ENCODE data around the gene SUSD4.

SUSD4 gene

GRCh38 chr1:223328566-223328965, 35.4 kb downstream of the SUSD4 start:
- Mint-ChIP-seq H3K4me1 (ENCODE audit: low read depth) (peaks cover 21% of the 10 kb centered on the region), H3K36me3 (peaks cover 7% of the 10 kb centered on the region), H3K27me3 (no peaks in the 10 kb centered on the region), H3K9me3 (ENCODE audit: low read depth) (no peaks in the 10 kb centered on the region), H3K27ac (no peak overlapping the region), H3K4me3 (no peak overlapping the region)

DNA sequence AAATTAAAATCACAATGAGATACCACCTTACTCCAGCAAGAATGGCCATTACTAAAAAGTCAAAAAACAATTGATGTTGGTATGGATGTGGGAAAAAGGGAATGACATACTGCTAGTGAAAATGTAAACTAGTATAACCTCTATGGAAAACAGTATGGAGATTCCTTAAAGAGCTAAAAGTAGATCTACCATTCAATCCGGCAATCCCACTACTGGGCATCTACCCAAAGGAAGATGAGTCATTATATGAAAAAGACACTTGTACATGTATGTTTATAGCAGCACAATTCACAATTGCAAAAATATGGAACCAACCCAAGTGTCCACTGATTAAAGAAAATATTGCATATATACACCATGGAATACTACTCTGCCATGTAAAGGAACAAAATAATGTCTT, 37.2 kb downstream of the SUSD4 start:
- Mint-ChIP-seq H3K4me1 (ENCODE audit: low read depth) (peaks cover 35% of the 10 kb centered on the region), H3K27me3 (no peaks in the 10 kb centered on the region), H3K9me3 (ENCODE audit: low read depth) (no peaks in the 10 kb centered on the region), H3K36me3 (peaks cover 7% of the 10 kb centered on the region), H3K27ac (no peak overlapping the region), H3K4me3 (no peak overlapping the region)

- H3K4me3 Mint-ChIP-seq: peak overlapping the region; percentile 59
- peak overlapping the region; percentile 46 for H3K27ac Mint-ChIP-seq
- peaks cover 9% of the 10 kb centered on the region for H3K36me3 Mint-ChIP-seq
- H3K9me3 Mint-ChIP-seq (ENCODE audit: low read depth): no peaks in the 10 kb centered on the region
- H3K4me1 Mint-ChIP-seq (ENCODE audit: low read depth): peaks cover 27% of the 10 kb centered on the region
- no peaks in the 10 kb centered on the region for H3K27me3 Mint-ChIP-seq
Measured at GRCh38 chr1:223323491-223324484, 40.2 kb downstream of the SUSD4 start.

- Mint-ChIP-seq H3K27ac (peak overlapping the region; percentile 23), H3K36me3 (peaks cover 9% of the 10 kb centered on the region), H3K4me3 (peak overlapping the region; percentile 38), H3K9me3 (ENCODE audit: low read depth) (no peaks in the 10 kb centered on the region), H3K4me1 (ENCODE audit: low read depth) (peaks cover 27% of the 10 kb centered on the region), H3K27me3 (no peaks in the 10 kb centered on the region)
Measured at GRCh38 chr1:223322868-223323267, 41.1 kb downstream of the SUSD4 start.

DNA sequence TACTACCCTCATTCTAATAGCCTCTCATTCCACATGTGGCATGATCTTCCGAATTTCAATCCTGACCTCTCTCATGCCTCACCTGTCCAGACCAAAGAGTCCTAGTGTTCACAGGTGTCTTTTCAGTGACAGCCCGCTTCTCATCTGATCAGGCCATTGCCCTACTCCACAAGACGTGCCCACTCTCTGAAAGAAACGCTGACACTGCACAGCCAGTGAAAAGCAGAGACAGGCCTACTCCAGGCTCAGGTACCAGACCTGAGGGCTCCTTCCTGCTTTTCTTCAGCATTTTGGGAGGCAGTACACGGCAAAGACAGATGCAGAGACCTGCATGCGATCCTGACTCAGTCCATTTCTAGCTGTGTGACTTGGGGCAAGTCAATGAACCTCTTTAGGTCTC, 43.0 kb downstream of the SUSD4 start:
- H3K27ac Mint-ChIP-seq: no peak overlapping the region
- no peaks in the 10 kb centered on the region for H3K27me3 Mint-ChIP-seq
- H3K4me1 Mint-ChIP-seq (ENCODE audit: low read depth): peaks cover 27% of the 10 kb centered on the region
- peaks cover 3% of the 10 kb centered on the region for H3K36me3 Mint-ChIP-seq
- H3K4me3 Mint-ChIP-seq: no peak overlapping the region
- no peaks in the 10 kb centered on the region for H3K9me3 Mint-ChIP-seq (ENCODE audit: low read depth)

DNA sequence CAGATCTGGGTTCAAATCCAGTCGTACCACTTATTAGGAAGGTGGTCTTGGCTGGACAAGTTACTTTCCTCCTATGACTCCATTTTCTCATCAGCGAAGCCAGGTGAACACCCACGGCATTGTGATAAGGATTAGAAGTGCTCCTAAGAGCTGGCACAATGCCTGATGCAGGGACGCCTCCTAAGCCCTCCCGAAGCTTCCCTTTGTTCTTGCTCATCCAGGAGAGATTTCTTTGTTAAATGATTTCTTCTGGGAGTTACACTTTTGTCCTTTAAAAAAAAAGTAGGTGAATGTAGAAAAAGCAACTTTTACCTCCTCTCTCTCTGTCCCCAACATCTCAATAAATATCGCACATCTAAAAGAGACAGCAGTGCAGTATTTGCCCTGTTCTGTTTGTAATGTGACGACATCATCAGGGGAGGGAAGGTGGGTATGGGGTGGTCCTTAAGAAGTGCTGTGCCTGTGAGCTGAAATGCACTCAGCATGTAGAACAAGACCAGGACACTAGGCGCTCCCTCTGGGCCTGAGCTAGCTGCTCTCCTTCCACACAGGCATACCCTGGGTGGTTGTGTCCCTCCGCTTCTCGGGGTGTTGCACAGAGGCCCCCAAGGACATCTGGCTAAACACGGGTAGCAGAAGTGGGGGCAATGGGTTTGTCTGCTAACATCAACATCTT, 43.9 kb downstream of the SUSD4 start:
- Mint-ChIP-seq H3K27me3 (no peaks in the 10 kb centered on the region), H3K4me3 (no peak overlapping the region), H3K36me3 (peaks cover 2% of the 10 kb centered on the region)

DNA sequence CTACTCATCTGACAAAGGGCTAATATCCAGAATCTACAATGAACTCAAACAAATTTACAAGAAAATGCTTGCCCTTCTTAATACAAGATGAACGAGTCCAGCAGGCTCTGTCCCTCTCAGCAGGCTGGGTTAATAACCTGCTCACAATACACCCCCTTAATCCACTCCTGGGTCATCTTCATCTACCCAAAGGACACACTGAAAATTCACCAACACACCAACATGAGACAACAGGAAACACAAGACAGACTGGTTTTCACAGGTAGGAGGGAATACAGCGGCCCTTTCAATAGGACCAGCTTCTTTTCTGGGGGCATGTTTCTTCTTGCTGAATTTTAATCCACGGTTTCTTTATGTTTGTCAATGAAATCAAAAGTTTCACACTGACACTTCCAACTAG, 44.6 kb downstream of the SUSD4 start:
- Mint-ChIP-seq H3K27me3 (no peaks in the 10 kb centered on the region), H3K36me3 (peaks cover 2% of the 10 kb centered on the region), H3K27ac (no peak overlapping the region), H3K4me3 (no peak overlapping the region), H3K9me3 (ENCODE audit: low read depth) (no peaks in the 10 kb centered on the region), H3K4me1 (ENCODE audit: low read depth) (peaks cover 30% of the 10 kb centered on the region)

More for the DNA sequence above, 43.9 kb downstream of the SUSD4 start:
- no peaks in the 10 kb centered on the region for H3K9me3 Mint-ChIP-seq (ENCODE audit: low read depth)
- peaks cover 35% of the 10 kb centered on the region for H3K4me1 Mint-ChIP-seq (ENCODE audit: low read depth)
- H3K27ac Mint-ChIP-seq: no peak overlapping the region

- H3K27me3 Mint-ChIP-seq: no peaks in the 10 kb centered on the region
- H3K4me1 Mint-ChIP-seq (ENCODE audit: low read depth): peaks cover 8% of the 10 kb centered on the region
- no peak overlapping the region for H3K4me3 Mint-ChIP-seq
- H3K36me3 Mint-ChIP-seq: peaks cover 2% of the 10 kb centered on the region
- no peaks in the 10 kb centered on the region for H3K9me3 Mint-ChIP-seq (ENCODE audit: low read depth)
- H3K27ac Mint-ChIP-seq: no peak overlapping the region
Measured at GRCh38 chr1:223316082-223316481, 47.9 kb downstream of the SUSD4 start.

DNA sequence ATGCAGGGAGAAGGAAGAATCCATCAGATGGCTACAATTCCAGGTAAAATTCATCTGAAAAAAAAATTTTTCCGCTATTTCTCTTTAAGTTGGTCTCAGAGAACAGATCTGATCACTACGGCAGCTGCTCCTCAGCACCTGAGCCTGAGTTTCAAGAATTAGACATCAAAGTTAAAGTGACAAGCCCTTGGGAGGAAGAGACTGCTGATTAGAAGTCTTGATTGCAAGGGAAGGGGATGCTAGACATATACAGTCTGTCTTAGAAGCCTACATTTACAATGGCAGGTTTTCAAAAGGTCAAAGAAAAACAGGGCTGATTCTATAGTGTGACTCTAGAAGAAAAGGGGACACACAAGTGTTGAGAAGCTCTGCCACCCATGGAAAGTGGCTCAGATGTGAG, 48.3 kb downstream of the SUSD4 start:
- no peaks in the 10 kb centered on the region for H3K27me3 Mint-ChIP-seq
- H3K36me3 Mint-ChIP-seq: peaks cover 2% of the 10 kb centered on the region
- H3K4me1 Mint-ChIP-seq (ENCODE audit: low read depth): peaks cover 8% of the 10 kb centered on the region
- H3K27ac Mint-ChIP-seq: no peak overlapping the region
- no peak overlapping the region for H3K4me3 Mint-ChIP-seq
- H3K9me3 Mint-ChIP-seq (ENCODE audit: low read depth): no peaks in the 10 kb centered on the region

- Mint-ChIP-seq H3K4me1 (ENCODE audit: low read depth) (peaks cover 8% of the 10 kb centered on the region), H3K4me3 (no peak overlapping the region), H3K27me3 (no peaks in the 10 kb centered on the region), H3K36me3 (no peaks in the 10 kb centered on the region), H3K27ac (no peak overlapping the region), H3K9me3 (ENCODE audit: low read depth) (no peaks in the 10 kb centered on the region)
Measured at GRCh38 chr1:223313415-223313754, 50.6 kb downstream of the SUSD4 start.

- H3K27me3 Mint-ChIP-seq: no peaks in the 10 kb centered on the region
- H3K27ac Mint-ChIP-seq: no peak overlapping the region
- no peak overlapping the region for H3K4me3 Mint-ChIP-seq
- no peaks in the 10 kb centered on the region for H3K9me3 Mint-ChIP-seq (ENCODE audit: low read depth)
- no peaks in the 10 kb centered on the region for H3K36me3 Mint-ChIP-seq
- peaks cover 12% of the 10 kb centered on the region for H3K4me1 Mint-ChIP-seq (ENCODE audit: low read depth)
Measured at GRCh38 chr1:223312705-223313414, 51.1 kb downstream of the SUSD4 start.

- Mint-ChIP-seq H3K36me3 (no peaks in the 10 kb centered on the region), H3K4me1 (ENCODE audit: low read depth) (peaks cover 15% of the 10 kb centered on the region), H3K4me3 (no peak overlapping the region), H3K27me3 (no peaks in the 10 kb centered on the region), H3K9me3 (ENCODE audit: low read depth) (no peaks in the 10 kb centered on the region), H3K27ac (no peak overlapping the region)
Measured at GRCh38 chr1:223312273-223312672, 51.7 kb downstream of the SUSD4 start.

DNA sequence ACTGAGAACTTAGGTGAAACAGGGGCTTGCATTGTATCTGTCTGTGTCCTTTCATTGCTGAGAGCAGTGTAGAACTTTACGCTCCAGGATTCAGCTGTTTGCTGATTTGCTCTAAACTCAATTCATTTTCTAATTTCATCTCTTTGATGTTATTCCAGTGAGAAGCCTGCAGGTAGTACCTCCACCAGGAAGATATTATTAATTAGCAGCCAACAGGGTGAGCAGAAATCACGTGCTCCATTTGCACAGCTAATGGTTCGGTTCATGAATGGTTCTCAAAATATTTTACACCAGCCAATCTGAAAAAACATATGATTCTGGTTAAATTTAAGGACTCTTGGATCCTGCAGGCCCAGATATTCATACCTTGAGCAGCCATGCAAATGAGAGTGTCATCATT, 52.1 kb downstream of the SUSD4 start:
- peaks cover 18% of the 10 kb centered on the region for H3K4me1 Mint-ChIP-seq (ENCODE audit: low read depth)
- H3K4me3 Mint-ChIP-seq: no peak overlapping the region
- H3K36me3 Mint-ChIP-seq: no peaks in the 10 kb centered on the region
- H3K27me3 Mint-ChIP-seq: no peaks in the 10 kb centered on the region
- no peaks in the 10 kb centered on the region for H3K9me3 Mint-ChIP-seq (ENCODE audit: low read depth)
- H3K27ac Mint-ChIP-seq: no peak overlapping the region

- Mint-ChIP-seq H3K27me3 (no peaks in the 10 kb centered on the region), H3K4me3 (no peak overlapping the region), H3K9me3 (ENCODE audit: low read depth) (peaks cover 6% of the 10 kb centered on the region), H3K4me1 (ENCODE audit: low read depth) (peaks cover 10% of the 10 kb centered on the region), H3K36me3 (no peaks in the 10 kb centered on the region), H3K27ac (no peak overlapping the region)
Measured at GRCh38 chr1:223308136-223308535, 55.8 kb downstream of the SUSD4 start.

- Mint-ChIP-seq H3K4me3 (no peak overlapping the region), H3K27ac (no peak overlapping the region), H3K27me3 (no peaks in the 10 kb centered on the region), H3K36me3 (no peaks in the 10 kb centered on the region), H3K9me3 (ENCODE audit: low read depth) (peaks cover 6% of the 10 kb centered on the region), H3K4me1 (ENCODE audit: low read depth) (peaks cover 11% of the 10 kb centered on the region)
Measured at GRCh38 chr1:223307544-223307943, 56.4 kb downstream of the SUSD4 start.
